SK-N-SH (cell line): Measurements from ENCODE around the gene PYGM. TPM values are rescaled to one million over a fixed set of nuclear protein-coding genes. Genes with fewer than 3 reads are reported as not detected.
"Not testable (repeated sequence)": the region's sequence is repeated elsewhere in the genome, so short reads cannot be mapped to it uniquely, and the experiment has no call there.

ENCODE experiments used
- CTCF ChIA-PET: fragments of 300-600, 350-600 bp; formaldehyde crosslinking; extraction: SDS; loops from one replicate; lab custom pipeline; 2021; lab: Yijun Ruan, JAX
- POLR2A ChIA-PET: fragments of 350-600 bp; sonication (Branson Sonifier 250); formaldehyde crosslinking; extraction: SDS; loops from one replicate; lab custom pipeline; 2020; ENCODE audit warnings: antibody characterized with exemption, inconsistent platforms; lab: Yijun Ruan, JAX
- DNase-seq: peaks from one replicate; pipeline ENCODE4 v3.0.0; 2012
- H2AFZ ChIP-seq: fragments of 200-600 bp; sonication (generic); 2 replicates; pipeline ENCODE4 v1.8.1; 2016; ENCODE audit warnings: antibody characterized with exemption, mild to moderate bottlenecking, low read depth
- H3F3A ChIP-seq: fragments of 200-600 bp; sonication (generic); replicated peaks from 2 replicates; pipeline ENCODE3; 2016; ENCODE audit warnings: antibody characterized with exemption, mild to moderate bottlenecking; ENCODE audit not compliant: insufficient read depth
- H3K27ac ChIP-seq, 2 experiments: fragments of 200-500 bp in 1 of 2; fragments of 200-600 bp in 1 of 2; sonication (Bioruptor generic) in 1 of 2; sonication (generic), shearing (Covaris generic) in 1 of 2; 2 replicates each; pipeline versions ENCODE4 v1.5.1 to v1.6.1; 2014 to 2016; ENCODE audit warnings: low read depth in 2 of 2, inconsistent platforms in 1 of 2, low read length in 1 of 2, mild to moderate bottlenecking in 1 of 2, mixed read lengths in 1 of 2
- H3K27me3 ChIP-seq: fragments of 200-600 bp; sonication (generic), shearing (Covaris generic); 2 replicates; pipeline ENCODE4 v1.6.1; 2016; ENCODE audit warnings: mixed run types; ENCODE audit not compliant: insufficient read depth
- H3K36me3 ChIP-seq, 2 experiments: fragments of 200-500 bp in 1 of 2; fragments of 200-600 bp in 1 of 2; sonication (Bioruptor generic) in 1 of 2; sonication (generic) in 1 of 2; replicated peaks in 1 of 2; 2 replicates each; pipeline versions ENCODE3 to v1.5.1; 2014 to 2016; ENCODE audit warnings: low read length in 1 of 2, mild to moderate bottlenecking in 1 of 2; ENCODE audit not compliant: insufficient read depth in 2 of 2, control insufficient read depth in 1 of 2
- H3K4me1 ChIP-seq, 2 experiments: fragments of 200-500 bp in 1 of 2; fragments of 200-600 bp in 1 of 2; sonication (Bioruptor generic) in 1 of 2; sonication (generic), shearing (Covaris generic) in 1 of 2; 2 replicates each; pipeline versions ENCODE4 v1.5.1 to v1.6.1; 2014 to 2016; ENCODE audit warnings: low read depth in 1 of 2, low read length in 1 of 2, mixed run types in 1 of 2; ENCODE audit not compliant: insufficient read depth in 2 of 2, control insufficient read depth in 1 of 2
- H3K4me2 ChIP-seq: fragments of 200-600 bp; sonication (generic), shearing (Covaris generic); 2 replicates; pipeline ENCODE4 v1.6.1; 2017; ENCODE audit warnings: mixed run types
- H3K4me3 ChIP-seq, 2 experiments: fragments of 200-500 bp in 1 of 2; fragments of 200-600 bp in 1 of 2; sonication (Bioruptor generic) in 1 of 2; sonication (generic), shearing (Covaris generic) in 1 of 2; 2 replicates each; pipeline versions ENCODE4 v1.5.1 to v1.8.1; 2014 to 2016; ENCODE audit warnings: low read depth in 2 of 2, inconsistent platforms in 1 of 2, low read length in 1 of 2, mild to moderate bottlenecking in 1 of 2, mixed read lengths in 1 of 2, moderate library complexity in 1 of 2
- H3K79me2 ChIP-seq: fragments of 200-600 bp; sonication (generic); 2 replicates; pipeline ENCODE4 v1.8.1; 2017; ENCODE audit warnings: mild to moderate bottlenecking; ENCODE audit not compliant: insufficient read depth
- H3K9ac ChIP-seq: fragments of 200-600 bp; sonication (generic); 2 replicates; pipeline ENCODE4 v1.6.1; 2017; ENCODE audit warnings: mixed run types
- H3K9me2 ChIP-seq: fragments of 200-600 bp; sonication (generic); 2 replicates; pipeline ENCODE4 v1.6.1; 2017; ENCODE audit warnings: mixed run types
- H3K9me3 ChIP-seq: fragments of 200-600 bp; sonication (generic); 2 replicates; pipeline ENCODE4 v1.6.1; 2017; ENCODE audit warnings: mixed run types, mild to moderate bottlenecking, moderate library complexity
- H4K20me1 ChIP-seq: fragments of 200-600 bp; sonication (generic); 2 replicates; pipeline ENCODE4 v1.6.1; 2017; ENCODE audit warnings: mild to moderate bottlenecking, mixed run types; ENCODE audit not compliant: insufficient read depth
- ELF1 ChIP-seq: IDR thresholded peaks from 2 replicates; pipeline ENCODE4 v1.4.0; 2012
- EZH2phosphoT487 ChIP-seq: fragments of 200-600 bp; sonication (generic); IDR thresholded peaks from 2 replicates; pipeline ENCODE4 v1.6.1; 2017; ENCODE audit warnings: low read depth, mixed run types, mild to moderate bottlenecking, antibody characterized with exemption, moderate library complexity, borderline replicate concordance
- FOSL2 ChIP-seq: IDR thresholded peaks from 2 replicates; pipeline ENCODE4 v1.4.0; 2012; ENCODE audit warnings: low read depth, mild to moderate bottlenecking, moderate library complexity, borderline replicate concordance
- FOXM1 ChIP-seq: IDR thresholded peaks from 2 replicates; pipeline ENCODE4 v1.4.0; 2012; ENCODE audit warnings: low read depth, mild to moderate bottlenecking
- GATA2 ChIP-seq: sonication (generic); formaldehyde crosslinking; IDR thresholded peaks from 2 replicates; pipeline ENCODE4 v1.5.0; 2020; ENCODE audit warnings: mild to moderate bottlenecking, missing genetic modification reagents
- MEF2A ChIP-seq: IDR thresholded peaks from 2 replicates; pipeline ENCODE4 v1.4.0; 2012; ENCODE audit warnings: low read depth, borderline replicate concordance
- MXI1 ChIP-seq: IDR thresholded peaks from 2 replicates; pipeline ENCODE4 v1.6.1; 2012; ENCODE audit warnings: mild to moderate bottlenecking, low read depth, low read length, improper control_type of control experiment
- POLR2AphosphoS5 ChIP-seq: IDR thresholded peaks from 2 replicates; pipeline ENCODE4 v1.6.1; 2012; ENCODE audit warnings: low read depth, low read length
- RAD21 ChIP-seq: IDR thresholded peaks from 2 replicates; pipeline ENCODE4 v1.6.1; 2012; ENCODE audit warnings: mild to moderate bottlenecking, low read length
- RCOR1 ChIP-seq: fragments of 150-350 bp; IDR thresholded peaks from 2 replicates; pipeline ENCODE4 v1.6.1; 2017; ENCODE audit warnings: antibody characterized with exemption, low read length
- SIN3A ChIP-seq: IDR thresholded peaks from 2 replicates; pipeline ENCODE4 v1.6.1; 2012; ENCODE audit warnings: low read depth, mild to moderate bottlenecking, low read length, moderate library complexity, borderline replicate concordance
- SMC3 ChIP-seq: IDR thresholded peaks from 2 replicates; pipeline ENCODE4 v1.6.1; 2012; ENCODE audit warnings: low read depth, low read length, improper control_type of control experiment
- USF2 ChIP-seq: fragments of 150-350 bp; IDR thresholded peaks from 2 replicates; pipeline ENCODE4 v1.6.1; 2017; ENCODE audit warnings: antibody characterized with exemption, low read length, low read depth, borderline replicate concordance
- WGBS: methylation state at CpG from one replicate; pipeline ENCODE4 v1.1.6; 2017; ENCODE audit warnings: low lambda C conversion rate; 5-methylcytosine and 5-hydroxymethylcytosine counted together
- polyA plus RNA-seq, 3 experiments: library from polyadenylated mRNA; depleted of rRNA; stranded (reverse); fragments of >200 nt; gene quantifications; 2 replicates each; pipeline ENCODE4 v1.2.3, GENCODE V29; 2012

PYGM gene
- polyA plus RNA-seq, 1 of the 3 experiments (the other 2 are of a cell fraction) = 0.08 TPM

DNA sequence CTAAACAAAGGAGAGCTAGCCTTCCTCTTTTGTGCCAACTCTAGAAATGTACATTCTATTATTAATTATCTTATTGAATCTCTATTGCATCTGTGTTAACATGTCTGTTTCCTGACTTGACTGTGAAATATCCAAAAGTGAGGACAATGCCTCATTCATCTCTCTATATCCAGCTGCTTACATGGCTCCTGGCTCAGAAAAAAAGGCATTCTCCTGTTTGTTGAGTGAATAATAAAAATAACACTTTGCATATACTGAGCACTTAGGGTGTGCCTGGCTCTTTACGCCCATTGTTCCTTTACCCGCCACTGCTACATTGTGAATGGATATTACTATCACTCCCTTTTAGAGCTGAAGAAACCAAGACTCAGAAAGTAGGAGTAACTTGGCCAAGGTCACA is 56.7 kb downstream of the PYGM start:
- CTCF ChIA-PET = interaction anchor here (1.7 to 4.9 kb wide), 5 partner anchors 9 to 185 kb away, joined by 4 to 35 read pairs (median 9); partner anchors contain the start of gene RASGRP2
- H3K27me3 ChIP-seq = peaks cover 17% of the 10 kb centered on the region; the same call in 1 of the 2 replicates
- no peak overlapping the region for H3K27ac ChIP-seq
- H3K4me1 ChIP-seq = peaks cover 0 to 6% of the 10 kb centered on the region in 2 experiments; a peak in 2 of 4 replicates
- H4K20me1 ChIP-seq = no peaks in the 10 kb centered on the region
- H3F3A ChIP-seq = no peaks in the 10 kb centered on the region
- POLR2A ChIA-PET = no interaction called here
- no peaks in the 10 kb centered on the region for H3K9me2 ChIP-seq
- no peaks in the 10 kb centered on the region for H3K9me3 ChIP-seq
- TF ChIP-seq EZH2phosphoT487 = no peak
- TF ChIP-seq ELF1 = no peak
- no peak for TF ChIP-seq SMC3
- TF ChIP-seq RAD21 = no peak
- no peak for TF ChIP-seq MXI1
- no peak overlapping the region for H3K9ac ChIP-seq
- H3K4me3 ChIP-seq = no peak overlapping the region
- H3K79me2 ChIP-seq = no peaks in the 10 kb centered on the region
- no peak for DNase-seq
- 87% methylated on average over 2 of the region's 2 CpGs for WGBS
- H2AFZ ChIP-seq = no peak overlapping the region
- H3K36me3 ChIP-seq = no peaks in the 10 kb centered on the region
- no peak overlapping the region for H3K4me2 ChIP-seq

GRCh38 chr11:64701956-64702355 is 57.8 kb downstream of the PYGM start:
- H3F3A ChIP-seq, DNase-seq, H3K36me3 ChIP-seq, H3K27ac ChIP-seq, H3K9me2 ChIP-seq, H3K4me3 ChIP-seq, H3K9me3 ChIP-seq, H3K4me2 ChIP-seq, H2AFZ ChIP-seq, H4K20me1 ChIP-seq, CTCF ChIA-PET, H3K4me1 ChIP-seq, POLR2A ChIA-PET, H3K9ac ChIP-seq, H3K79me2 ChIP-seq: not testable (repeated sequence)
- H3K27me3 ChIP-seq = peaks cover 24% of the 10 kb centered on the region; the same call in 1 of the 2 replicates
- no CpG with 5 or more reads among the region's 29 CpGs for WGBS

- TF ChIP-seq GATA2 (CRISPR knock-in tag) (no peak), RCOR1 (no peak), FOXM1 (no peak), FOSL2 (no peak), EZH2phosphoT487 (no peak), MEF2A (no peak), POLR2AphosphoS5 (no peak), SIN3A (no peak), USF2 (no peak)
- no peaks in the 10 kb centered on the region for H3K79me2 ChIP-seq
- H4K20me1 ChIP-seq = no peaks in the 10 kb centered on the region
- H3K4me3 ChIP-seq = no peak overlapping the region
- no peak overlapping the region for H2AFZ ChIP-seq
- no peaks in the 10 kb centered on the region for H3F3A ChIP-seq
- H3K4me1 ChIP-seq = peaks cover 0 to 42% of the 10 kb centered on the region in 2 experiments; a peak in 2 of 4 replicates
- CTCF ChIA-PET = interaction anchor here (0.9 to 5.6 kb wide), 3 partner anchors 10 to 19 kb away, joined by 3 to 35 read pairs (median 4); no protein-coding TSS in a partner anchor
- peaks cover 31% of the 10 kb centered on the region for H3K27me3 ChIP-seq
- WGBS = 22% methylated on average over 1 of the region's 1 CpG
- POLR2A ChIA-PET = no interaction called here
- no peaks in the 10 kb centered on the region for H3K9me3 ChIP-seq
- no peaks in the 10 kb centered on the region for H3K9me2 ChIP-seq
- no peak overlapping the region for H3K4me2 ChIP-seq
- H3K36me3 ChIP-seq = no peaks in the 10 kb centered on the region
- no peak overlapping the region for H3K27ac ChIP-seq
- DNase-seq = no peak
- H3K9ac ChIP-seq = no peak overlapping the region
Observed at GRCh38 chr11:64698427-64698826, 61.3 kb downstream of the PYGM start.
